GM12864 (cell line): ENCODE data around the gene EZR.

ENCODE experiments used
- DNase-seq: peaks from one replicate; pipeline ENCODE4 v3.0.0-alpha.2; 2011; ENCODE audit warnings: low read depth
- H3K4me3 ChIP-seq: 2 replicates; pipeline ENCODE4 v1.5.1; 2011; ENCODE audit warnings: mild to moderate bottlenecking, low read depth, low read length, control low read depth
- CTCF ChIP-seq: IDR thresholded peaks from 2 replicates; pipeline ENCODE4 v1.5.1; 2011; ENCODE audit warnings: low read depth, mild to moderate bottlenecking, moderate library complexity, low read length, control low read depth, inconsistent platforms; ENCODE audit errors: missing control alignments

The EZR gene

GRCh38 chr6:158753811-158754210 lies 65.4 kb downstream of the EZR start:
- no peak for TF ChIP-seq CTCF
- DNase-seq: no peak
- no peak overlapping the region for H3K4me3 ChIP-seq

GRCh38 chr6:158752613-158753012 lies 66.6 kb downstream of the EZR start:
- no peak for DNase-seq
- TF ChIP-seq CTCF: no peak
- no peak overlapping the region for H3K4me3 ChIP-seq

- TF ChIP-seq CTCF: no peak
- no peak for DNase-seq
- H3K4me3 ChIP-seq: no peak overlapping the region
Measured at GRCh38 chr6:158751921-158752320, 67.2 kb downstream of the EZR start.

- TF ChIP-seq CTCF: no peak
- H3K4me3 ChIP-seq: no peak overlapping the region
- DNase-seq: no peak
Measured at GRCh38 chr6:158751224-158751623, 67.9 kb downstream of the EZR start.

- TF ChIP-seq CTCF: no peak
- no peak for DNase-seq
- H3K4me3 ChIP-seq: no peak overlapping the region
Measured at GRCh38 chr6:158744986-158745430, 74.2 kb downstream of the EZR start.

- no peak for DNase-seq
- no peak for TF ChIP-seq CTCF
- H3K4me3 ChIP-seq: no peak overlapping the region
Measured at GRCh38 chr6:158743033-158743651, 76.0 kb downstream of the EZR start.

- TF ChIP-seq CTCF: no peak
- H3K4me3 ChIP-seq: no peak overlapping the region
- no peak for DNase-seq
Measured at GRCh38 chr6:158739673-158740072, 79.5 kb downstream of the EZR start.
